Measurements from ENCODE around the gene PLB1.
"Not testable (repeated sequence)": the region's sequence is repeated elsewhere in the genome, so short reads cannot be mapped to it uniquely, and the experiment has no call there.

PLB1 gene

DNA sequence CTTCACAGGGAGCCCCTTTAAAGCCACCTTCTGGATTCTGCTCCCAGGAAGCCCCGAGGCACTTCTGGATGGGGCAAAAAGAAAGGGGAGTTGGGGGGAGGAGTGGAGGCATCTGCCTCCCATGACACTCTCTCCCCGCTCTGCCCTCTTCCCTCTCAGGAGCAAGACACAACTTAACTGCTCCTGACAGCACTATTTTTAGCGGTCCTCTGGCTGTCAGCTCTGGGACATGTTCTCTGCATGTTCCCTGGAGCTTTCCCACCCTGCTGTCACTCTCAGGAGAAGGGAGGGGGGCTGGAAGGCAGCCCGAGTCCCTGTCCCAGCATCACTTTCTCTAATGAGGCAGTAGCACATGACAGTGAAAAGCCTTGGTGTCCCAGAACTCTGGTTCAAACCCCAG is 32.3 kb downstream of the PLB1 start:
- in situ Hi-C loops (cut with HindIII; ENCODE audit: low sequenced_read_pairs): no loop called here

DNA sequence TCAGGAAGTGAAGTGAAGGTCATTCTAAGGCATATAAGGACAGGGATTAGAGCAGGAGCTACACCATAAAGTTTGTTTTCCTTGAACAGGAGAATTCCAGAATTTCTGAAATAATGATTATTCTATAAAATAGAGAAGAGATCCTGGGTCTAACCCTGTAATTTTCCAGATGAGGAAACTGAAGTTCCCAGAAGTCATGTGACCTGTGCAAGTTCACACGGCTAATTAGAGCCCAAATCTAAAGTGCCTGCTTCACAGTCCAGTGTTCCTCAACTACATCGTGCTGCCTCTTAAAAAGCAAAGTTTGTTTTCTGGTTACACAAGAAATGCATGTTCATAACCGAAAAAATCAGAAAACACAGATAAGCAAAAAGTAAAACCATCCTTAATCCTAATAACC is 34.9 kb downstream of the PLB1 start:
- in situ Hi-C loops (cut with HindIII; ENCODE audit: low sequenced_read_pairs): no loop called here

DNA sequence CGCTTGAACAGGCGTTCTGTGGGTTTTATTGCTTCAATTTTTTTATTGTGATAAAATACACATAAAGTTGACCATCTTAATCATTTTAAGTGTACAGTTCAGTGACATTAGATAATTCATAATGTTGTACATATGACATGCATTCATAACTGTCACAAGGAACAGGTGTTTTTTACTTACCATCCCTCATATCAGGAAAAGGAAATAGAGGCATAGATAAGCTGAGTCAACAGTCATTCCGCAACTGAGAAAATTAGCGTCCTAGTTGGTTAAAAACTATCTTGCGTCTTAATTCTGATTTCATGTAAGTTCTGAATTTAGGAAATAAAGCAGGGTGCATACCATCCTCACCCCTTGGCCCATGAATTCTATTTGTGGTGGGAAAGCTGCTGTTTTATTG is 36.5 kb downstream of the PLB1 start:
- in situ Hi-C loops (cut with HindIII; ENCODE audit: low sequenced_read_pairs): no loop called here

DNA sequence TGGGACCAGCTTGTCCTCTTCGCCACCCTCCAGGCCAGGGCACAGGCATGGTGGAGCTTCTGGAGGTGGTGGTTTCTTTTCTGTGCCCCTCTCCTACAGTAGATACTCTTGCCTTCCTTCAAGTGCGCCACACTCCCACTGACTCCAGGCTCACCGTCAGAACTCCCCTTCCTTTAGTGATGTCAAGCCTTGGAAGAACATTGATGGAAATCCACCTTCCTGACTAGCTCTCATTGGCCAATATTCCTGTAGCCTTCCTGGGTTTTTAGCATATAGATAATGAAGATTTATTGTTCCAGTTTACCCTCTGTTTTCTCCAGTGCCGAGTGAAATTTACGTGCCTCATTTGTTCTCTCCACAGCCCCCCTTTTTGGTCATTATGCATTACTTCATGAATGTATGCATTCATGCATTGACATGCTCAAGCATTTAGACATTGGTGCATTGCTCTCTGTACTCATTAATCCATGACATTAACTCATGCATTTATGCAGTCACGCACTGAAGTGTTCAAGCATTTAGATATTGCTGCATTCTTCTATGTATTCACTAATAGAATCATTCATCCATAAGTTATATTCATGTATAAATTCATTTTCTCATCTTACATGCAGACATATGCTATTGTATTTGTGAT is 37.3 kb downstream of the PLB1 start:
- in situ Hi-C loops (cut with HindIII; ENCODE audit: low sequenced_read_pairs): no loop called here

- in situ Hi-C loops (cut with HindIII; ENCODE audit: low sequenced_read_pairs): no loop called here
Observed at GRCh38 chr2:28534817-28535216, 39.0 kb downstream of the PLB1 start.

- in situ Hi-C loops (cut with HindIII; ENCODE audit: low sequenced_read_pairs): no loop called here
Observed at GRCh38 chr2:28538134-28538533, 42.3 kb downstream of the PLB1 start.

- in situ Hi-C loops (cut with HindIII; ENCODE audit: low sequenced_read_pairs): no loop called here
Observed at GRCh38 chr2:28538652-28539051, 42.8 kb downstream of the PLB1 start.

DNA sequence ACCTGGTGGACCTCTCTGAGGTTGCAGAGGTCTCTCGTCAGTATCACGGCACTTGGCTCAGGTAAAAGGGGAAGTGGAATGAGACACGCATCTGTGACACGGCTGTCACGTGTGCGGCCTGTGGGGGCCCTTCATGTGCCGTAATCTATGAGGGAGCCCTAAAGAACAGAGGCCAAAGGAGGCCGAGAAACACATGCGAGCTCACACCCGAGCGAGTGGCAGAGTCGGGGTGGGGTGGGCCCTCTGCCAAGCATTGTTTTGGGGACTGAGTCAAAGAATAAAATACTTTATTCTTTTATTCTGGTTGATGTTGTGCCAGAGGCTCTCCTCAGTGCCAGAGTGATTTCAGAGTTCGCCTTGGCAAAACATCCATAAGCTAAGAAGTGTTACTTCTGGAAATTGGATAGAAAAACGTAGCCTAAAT is 43.3 kb downstream of the PLB1 start:
- in situ Hi-C loops (cut with HindIII; ENCODE audit: low sequenced_read_pairs): no loop called here

DNA sequence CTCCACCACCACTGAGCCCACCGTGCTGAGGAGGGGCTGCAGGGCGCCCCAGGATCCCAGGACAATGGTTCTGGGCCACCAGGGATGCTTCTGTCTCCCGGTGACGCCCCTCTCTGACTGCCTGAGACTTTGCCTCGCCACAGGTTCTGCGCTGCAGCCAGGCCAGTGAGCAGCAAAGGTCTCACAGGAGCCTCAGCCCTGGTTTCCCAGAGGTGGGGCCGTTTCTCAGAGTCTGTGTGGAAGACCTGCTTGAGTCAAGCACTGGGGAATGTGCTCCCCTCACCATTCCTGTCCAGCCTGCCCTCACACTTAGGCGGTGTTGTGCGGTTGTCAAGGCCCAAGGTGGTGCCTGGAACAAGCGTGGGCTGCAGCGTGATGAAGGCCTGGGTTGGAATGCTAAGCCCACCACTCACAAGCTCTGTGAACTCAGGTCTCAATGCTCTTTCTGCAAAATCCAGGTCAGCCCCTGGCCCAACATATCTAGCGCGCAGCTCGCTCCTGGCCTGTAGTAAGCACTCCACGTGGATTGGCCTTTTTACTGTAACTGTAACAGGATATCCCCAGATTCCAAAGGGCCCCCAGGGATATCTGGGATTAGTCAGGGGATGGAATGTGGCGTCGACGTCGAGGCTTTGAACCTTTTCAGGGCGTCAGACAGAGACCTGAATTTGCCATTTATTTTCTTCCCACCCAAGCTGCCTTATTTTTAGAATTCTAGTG is 47.6 kb downstream of the PLB1 start:
- in situ Hi-C loops (cut with HindIII; ENCODE audit: low sequenced_read_pairs): no loop called here

GRCh38 chr2:28544036-28544346 is 48.1 kb downstream of the PLB1 start:
- in situ Hi-C loops (cut with HindIII; ENCODE audit: low sequenced_read_pairs): no loop called here

- in situ Hi-C loops (cut with HindIII; ENCODE audit: low sequenced_read_pairs): no loop called here
Observed at GRCh38 chr2:28544405-28544921, 48.6 kb downstream of the PLB1 start.

DNA sequence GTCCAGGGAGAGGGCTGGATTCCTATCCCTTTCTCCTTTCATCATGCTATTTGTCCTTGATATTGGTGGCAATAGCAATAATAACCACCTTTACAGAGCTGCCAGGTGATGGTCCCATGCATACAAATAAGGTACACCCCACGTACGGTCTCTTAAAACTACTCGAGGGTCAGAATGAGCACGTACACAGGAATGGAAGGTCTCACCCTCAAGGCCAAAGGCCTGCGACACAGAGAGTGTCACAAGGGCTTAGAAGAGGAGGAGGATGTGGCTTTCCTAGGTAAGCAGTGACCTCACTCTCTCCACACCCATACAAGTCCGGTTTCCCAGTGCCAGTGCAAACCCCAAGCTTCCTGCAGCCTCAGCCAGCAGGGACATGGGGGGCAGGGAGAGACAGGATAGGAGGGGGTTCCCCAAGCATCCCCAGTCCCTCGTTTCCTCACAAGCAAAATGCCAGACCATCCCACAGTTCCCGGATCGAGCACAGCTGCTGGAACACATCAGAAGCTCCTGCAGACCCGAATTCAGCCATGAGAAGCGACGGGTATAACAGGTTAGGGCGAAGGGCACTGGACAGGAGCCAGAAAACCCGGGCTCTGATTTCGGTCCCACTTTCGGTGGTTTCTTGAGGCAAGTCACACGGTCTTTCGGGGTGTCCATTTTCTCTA is 49.2 kb downstream of the PLB1 start:
- in situ Hi-C loops (cut with HindIII; ENCODE audit: low sequenced_read_pairs): no loop called here

DNA sequence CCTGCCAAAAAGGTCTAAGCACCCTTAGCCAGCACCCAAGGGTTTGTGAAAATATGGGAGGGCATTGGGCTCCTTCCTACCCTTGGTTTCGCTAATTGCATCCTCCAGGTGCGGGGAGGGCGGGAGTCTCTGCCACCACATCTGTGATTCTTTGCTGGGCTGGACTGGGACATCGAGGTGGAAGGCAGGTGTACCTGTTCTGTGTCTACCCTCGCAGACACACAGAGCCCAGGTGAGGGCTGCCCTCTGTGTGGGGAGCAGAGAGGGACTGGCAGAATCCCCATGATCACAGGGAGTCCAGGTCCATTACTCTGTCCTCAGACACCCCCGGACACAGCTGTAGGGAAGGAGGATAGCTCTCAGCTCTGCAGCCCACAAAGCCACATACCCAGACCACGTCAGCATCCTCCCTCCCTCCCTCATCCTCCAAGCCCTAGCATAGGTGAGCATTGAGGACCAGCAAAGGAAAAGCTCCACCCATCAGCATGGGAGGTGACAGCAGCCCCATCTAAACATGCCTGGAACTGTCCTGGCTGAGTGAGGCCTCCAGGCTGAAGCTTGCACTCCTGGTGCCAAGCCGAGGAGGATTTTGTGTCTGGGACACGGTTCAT is 49.8 kb downstream of the PLB1 start:
- in situ Hi-C loops (cut with HindIII; ENCODE audit: low sequenced_read_pairs): no loop called here

DNA sequence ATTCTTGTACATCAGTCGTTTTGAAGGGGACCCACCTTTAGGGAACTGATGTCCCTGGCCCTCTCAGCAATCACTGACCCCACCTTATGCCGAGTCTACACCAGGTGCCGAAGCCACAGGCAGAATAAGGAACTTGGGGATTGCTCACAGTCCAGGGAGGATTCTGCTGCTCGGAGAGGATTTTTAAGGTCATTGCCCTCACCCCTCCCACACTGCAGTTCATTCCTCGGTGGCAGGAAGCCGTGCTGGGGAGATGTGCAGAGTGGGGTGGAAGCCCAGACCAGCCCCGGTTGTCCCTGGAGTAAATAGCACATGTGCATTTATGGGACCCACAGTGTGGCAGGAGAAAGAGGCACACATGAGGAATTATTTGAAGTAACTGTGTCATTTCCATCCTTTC is 50.4 kb downstream of the PLB1 start:
- in situ Hi-C loops (cut with HindIII; ENCODE audit: low sequenced_read_pairs): no loop called here

DNA sequence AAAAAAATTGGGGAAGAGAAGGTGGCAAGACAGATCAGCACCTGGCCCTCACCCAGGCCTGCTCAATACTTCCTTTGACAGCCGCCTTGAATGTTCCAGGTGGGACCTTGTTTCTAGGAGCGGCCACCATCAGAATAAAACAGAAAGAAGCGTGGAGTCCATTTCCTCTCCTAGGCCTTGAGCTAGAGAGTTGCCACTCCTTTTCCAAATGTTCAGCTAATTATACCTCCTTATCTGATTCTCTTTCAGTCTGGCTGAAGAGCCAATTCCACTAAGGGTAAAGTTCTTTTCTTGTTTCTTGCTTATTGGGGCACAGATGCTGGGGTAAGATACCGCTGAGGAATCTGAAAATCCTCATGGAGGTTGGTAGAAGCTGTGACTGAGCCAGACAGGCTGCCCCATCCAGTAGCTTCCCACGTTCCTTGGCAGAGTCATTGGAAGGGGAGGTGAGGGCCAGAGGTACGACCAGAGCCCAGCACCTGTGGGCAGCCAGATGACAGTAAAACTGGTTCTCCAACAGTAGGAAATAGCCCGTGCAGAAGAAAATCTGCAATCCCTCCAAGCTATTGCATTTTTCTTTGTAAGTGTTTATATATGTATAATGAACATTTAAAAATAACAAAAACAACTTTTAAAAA is 51.5 kb downstream of the PLB1 start:
- in situ Hi-C loops (cut with HindIII; ENCODE audit: low sequenced_read_pairs): no loop called here

GRCh38 chr2:28547906-28548600 is 52.2 kb downstream of the PLB1 start:
- in situ Hi-C loops (cut with HindIII; ENCODE audit: low sequenced_read_pairs): no loop called here

DNA sequence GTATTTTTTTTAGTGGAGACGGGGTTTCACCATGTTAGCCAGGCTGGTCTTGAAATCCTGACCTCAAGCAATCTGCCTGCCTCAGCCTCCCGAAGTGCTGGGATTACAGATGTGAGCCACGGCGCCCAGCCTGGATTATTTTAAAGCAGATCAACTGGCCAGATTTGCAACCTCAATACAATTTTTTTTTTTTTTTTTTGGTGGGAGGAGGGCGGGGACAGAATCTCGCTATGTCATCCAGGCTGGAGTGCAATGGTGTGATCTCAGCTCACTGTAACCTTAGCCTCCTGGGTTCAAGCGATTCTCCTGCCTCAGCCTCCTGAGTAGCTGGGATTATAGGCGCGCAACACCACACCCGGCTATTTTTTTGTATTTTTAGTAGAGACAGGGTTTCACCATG is 54.5 kb downstream of the PLB1 start:
- in situ Hi-C loops (cut with HindIII; ENCODE audit: low sequenced_read_pairs): not testable (repeated sequence)

GRCh38 chr2:28552045-28552823 is 56.4 kb downstream of the PLB1 start:
- in situ Hi-C loops (cut with HindIII; ENCODE audit: low sequenced_read_pairs): no loop called here

GRCh38 chr2:28556303-28556702 is 60.4 kb downstream of the PLB1 start:
- in situ Hi-C loops (cut with HindIII; ENCODE audit: low sequenced_read_pairs): no loop called here

Data from DLD1 (cell line).